Activated T-cell treated with anti-CD3 and anti-CD28 coated beads for 48 hours (primary cell): ENCODE results near the gene ATRX.
"Not testable (repeated sequence)": the region's sequence is repeated elsewhere in the genome, so short reads cannot be mapped to it uniquely, and the experiment has no call there.

Source experiments
- DNase-seq: peaks from one replicate; pipeline ENCODE4 v3.0.0-alpha.2; 2020; ENCODE audit warnings: low read depth

Gene ATRX

DNA sequence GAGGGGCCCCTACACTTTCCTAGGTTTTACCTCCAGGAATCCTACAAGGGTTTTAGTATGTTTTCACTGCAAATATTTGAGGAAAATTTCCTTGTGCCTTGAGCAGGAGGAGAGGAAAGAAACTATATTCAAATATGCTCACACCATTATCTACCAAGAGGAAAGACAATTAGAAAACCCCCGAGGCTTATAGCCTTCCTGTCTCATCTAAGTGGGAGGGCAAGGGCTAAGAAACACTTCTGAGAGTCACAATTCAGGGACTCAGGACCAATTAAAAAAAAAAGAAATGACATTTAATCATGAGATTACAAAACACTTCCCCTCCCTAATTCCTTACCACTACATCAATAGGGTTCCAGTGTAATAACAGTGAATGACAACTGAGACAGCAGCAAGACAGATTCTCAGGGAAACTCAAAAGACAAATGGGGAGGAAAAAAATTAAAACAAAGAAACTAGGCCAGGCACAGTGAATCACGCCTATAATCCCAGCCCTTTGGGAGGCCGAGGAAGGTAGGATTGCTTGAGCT lies 45.6 kb downstream of the ATRX start:
- DNase-seq = no peak

DNA sequence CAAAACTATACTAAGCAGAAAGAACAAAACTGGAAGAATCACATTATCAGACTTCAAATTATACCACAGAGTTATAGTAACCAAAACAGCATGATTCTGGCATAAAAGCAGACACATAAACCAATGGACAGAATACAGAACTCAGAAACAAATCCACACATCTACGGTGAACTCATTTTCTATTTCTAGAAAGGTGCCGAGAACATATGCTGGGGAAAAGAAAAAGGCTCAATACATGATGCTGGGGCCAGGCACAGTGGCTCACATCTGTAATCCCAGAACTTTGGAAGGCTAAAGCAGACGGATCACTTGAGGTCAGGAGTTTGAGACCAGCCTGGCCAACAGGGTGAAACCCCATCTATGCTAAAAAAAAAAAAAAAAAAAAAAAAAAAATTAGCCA lies 52.7 kb downstream of the ATRX start:
- DNase-seq = no peak

DNA sequence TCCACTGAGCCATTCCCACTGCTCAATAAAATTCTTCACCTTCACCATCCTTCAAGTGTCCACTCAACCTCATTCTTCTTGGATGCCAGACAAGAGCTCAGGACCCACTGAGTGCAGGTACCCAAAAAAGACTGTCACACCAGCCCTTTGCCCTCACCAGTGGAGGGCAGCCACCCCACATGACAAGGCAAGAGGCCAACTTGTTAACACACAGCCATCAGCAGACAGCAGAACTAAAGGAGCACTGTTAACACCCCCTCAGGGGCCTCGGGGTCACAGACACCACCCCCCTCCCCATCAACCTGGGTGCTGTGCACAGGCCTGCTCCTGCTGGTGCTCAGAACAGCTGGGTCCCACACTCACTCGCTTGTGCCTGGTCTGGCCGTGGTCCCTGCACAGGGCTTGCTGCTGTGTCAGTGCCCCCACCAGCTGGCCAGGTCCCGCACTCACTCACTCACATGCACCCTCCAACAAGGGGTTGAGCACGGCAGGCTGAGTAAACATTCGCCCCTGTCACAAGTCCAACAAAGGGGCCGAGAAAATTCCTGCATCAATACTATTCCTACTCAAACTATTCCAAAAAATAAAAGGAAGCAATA lies 54.1 kb downstream of the ATRX start:
- no peak for DNase-seq

DNA sequence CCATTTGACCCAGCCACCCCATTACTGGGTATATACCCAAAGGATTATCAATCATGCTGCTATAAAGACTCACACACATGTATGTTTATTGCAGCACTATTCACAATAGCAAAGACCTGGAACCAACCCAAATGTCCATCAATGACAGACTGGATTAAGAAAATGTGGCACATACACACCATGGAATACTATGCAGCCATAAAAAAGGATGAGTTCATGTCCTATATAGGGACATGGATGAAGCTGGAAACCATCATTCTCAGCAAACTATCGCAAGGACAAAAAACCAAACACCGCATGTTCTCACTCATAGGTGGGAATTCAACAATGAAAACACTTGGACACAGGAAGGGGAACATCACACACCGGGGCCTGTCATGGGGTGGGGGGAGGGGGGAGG lies 59.9 kb downstream of the ATRX start:
- not testable (repeated sequence) for DNase-seq

DNA sequence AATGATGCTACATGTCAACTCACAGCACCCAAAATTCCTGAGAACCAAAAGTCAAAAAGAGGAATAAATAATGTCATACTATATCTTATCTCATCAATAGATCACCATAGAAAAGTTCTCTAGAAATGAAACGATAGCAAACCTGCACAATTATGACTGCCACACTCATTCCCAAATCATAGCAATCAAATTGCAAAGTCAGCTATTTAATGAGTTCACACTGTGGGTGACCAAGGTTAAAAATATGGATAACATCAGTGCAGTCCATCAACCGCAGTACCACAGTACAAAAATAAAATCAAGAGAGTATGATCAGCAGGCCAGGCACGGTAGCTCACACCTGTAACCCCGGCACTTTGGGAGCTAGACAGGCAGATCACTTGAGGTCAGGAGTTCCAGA lies 62.3 kb downstream of the ATRX start:
- DNase-seq = no peak

DNA sequence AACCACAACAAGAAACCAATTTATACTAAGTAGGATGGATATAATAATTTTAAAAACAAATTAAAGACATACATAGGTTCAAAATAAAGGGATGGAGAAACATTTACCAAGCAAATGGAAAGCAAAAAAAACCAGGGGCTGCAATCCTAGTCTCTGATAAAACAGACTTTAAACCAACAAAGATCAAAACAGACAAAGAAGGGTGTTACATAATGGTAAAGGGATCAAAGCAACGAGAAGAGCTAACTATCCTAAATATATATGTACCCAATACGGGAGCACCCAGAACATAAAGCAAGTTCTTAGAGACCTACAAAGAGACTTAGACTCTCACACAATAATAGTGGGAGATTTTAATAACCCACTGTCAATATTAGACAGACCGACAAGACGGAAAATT lies 66.6 kb downstream of the ATRX start:
- no peak for DNase-seq

DNA sequence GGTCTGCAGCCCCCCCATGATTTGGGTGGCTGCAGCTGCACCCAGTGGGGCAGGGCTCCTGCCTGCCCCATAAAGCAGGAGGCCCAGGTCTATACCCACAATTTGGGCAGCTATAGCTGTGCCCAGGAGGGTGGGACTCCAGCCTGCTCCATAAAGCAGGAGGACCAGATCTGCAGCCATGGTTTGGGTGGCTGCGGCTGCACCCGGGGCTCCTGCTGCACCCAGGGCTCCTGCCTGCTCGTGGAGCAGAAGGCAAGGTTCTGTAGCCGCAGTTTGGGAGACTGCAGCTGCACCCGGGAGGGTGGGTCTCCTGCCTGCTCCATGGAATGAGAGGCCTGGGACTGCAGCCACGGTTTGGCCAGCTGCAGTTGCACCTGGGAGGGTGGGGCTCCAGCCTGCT lies 81.1 kb downstream of the ATRX start:
- DNase-seq = no peak

DNA sequence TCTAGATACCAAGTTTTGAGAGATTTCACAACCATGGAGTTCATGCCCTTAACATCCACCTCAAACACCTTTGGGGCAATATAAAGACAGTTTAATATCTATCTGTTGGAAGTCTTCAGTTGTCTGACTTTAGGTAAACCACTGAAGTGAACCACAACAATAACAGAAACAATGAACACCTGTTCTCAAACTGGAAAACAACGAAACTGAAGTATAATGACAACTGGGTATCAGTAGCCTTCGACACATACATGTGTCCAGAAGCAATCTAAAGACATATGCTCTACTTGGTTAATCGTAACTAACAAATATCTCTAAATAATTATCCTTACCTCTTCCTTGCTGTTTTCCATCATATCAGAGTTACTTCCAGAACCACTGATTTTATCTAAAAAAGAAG lies 87.8 kb downstream of the ATRX start:
- DNase-seq = no peak

DNA sequence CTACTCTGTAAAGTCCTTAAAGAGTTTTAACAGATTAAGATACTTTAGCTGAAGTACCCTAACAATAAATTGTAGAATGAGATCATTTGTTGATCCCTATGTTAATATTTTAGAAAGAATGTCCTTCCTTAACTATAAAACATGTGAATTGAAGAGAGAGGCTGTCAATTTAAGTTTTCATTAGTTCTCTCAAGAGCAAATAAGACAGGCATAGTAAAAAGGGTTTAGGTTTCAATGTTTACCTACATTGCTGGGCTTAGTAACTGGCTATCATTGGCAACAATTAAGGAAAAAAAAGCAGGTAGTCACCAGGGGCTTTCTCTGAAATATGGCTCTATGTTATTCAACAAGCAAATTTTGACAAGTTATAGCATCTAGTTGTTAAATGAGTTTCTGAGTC lies 91.5 kb downstream of the ATRX start:
- no peak for DNase-seq

DNA sequence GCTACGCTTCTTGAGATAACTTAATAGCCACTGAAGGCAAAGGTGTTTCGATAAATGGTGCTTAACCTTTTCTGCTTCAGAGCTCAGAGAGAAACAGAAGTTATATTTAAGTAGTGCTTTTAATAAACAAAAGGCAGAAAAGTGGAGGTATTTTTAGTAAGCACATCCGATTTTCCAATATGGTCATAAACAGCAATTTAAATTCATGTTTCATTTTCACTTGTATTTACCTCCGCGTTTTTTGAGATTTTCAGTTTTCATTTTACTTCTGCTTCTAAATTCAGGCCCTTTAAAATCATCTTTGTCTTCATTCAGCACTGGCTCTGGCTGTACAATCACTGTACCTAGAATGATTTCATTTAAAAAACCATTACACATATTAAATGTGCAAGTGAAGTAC lies 92.4 kb downstream of the ATRX start:
- no peak for DNase-seq

DNA sequence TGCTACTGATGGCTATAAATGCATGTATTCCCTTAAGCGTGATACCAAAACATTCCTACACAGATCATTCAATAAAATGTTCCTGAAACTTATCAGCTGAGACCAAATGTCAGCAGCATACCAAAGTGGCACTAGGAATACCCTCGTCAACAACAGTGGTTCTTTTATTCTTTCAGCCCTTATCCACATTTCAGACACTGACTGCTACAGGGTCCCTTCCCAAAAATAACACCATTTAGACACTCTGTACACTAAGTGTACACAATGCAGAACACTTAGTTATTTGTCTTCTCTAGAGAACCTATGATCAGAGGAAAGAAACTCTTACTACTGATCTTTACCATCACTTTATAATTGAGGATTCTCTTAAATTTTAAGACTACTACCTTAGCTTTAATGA lies 94.1 kb downstream of the ATRX start:
- no peak for DNase-seq

DNA sequence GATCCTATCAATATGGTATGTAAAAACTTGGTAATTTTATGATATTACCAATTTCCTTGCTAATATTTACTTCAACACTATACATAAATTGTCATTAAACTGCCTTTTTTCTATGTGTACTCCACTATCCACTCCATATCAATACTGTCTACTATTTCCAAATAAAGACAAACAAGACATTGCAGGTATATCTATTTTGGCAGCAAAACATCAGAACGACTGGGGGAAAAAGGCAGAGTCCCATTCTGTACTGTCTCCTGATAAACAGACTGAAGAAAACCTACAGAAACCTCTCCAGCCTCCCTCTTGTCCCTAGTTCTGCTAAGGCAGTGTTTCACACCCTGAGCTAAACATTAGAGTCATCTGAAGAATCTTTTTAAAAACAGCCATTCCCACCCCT lies 96.6 kb downstream of the ATRX start:
- DNase-seq = no peak

DNA sequence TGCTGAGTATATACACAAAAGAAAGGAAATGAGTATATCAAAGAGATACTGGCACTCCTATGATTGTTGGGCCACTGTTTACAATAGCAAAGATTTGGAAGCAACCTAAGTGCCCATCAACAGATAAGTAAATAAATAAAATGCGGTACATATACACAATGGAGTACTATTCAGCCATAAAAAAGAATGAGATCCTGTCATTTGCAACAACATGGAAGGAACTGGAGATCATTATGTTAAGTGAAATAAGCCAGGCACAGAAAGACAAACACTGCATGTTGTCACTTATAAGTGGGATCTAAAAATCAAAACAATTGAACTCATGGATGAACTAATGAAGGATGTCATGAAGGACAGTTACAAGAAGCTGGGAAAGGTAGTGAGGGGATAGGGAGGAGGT lies 100.3 kb downstream of the ATRX start:
- DNase-seq = not testable (repeated sequence)

DNA sequence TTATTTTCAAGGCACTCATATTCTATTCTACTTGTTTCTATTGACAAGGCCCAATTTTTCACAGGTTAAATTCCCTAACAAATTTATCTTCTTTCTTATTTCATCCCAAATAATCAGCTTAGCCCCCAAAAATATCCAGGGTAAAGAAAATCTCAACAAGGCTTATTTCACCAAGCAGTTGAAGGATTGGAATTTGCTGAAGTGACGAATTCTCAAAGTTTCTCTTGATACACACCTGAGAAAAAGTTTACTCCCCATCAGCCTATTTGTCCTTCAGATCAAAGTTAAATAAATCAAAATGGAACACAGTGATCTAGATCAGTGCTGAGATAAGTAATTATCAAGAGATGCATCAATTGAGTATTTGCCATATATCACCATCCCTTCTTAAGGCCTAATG lies 106.9 kb downstream of the ATRX start:
- DNase-seq = no peak

DNA sequence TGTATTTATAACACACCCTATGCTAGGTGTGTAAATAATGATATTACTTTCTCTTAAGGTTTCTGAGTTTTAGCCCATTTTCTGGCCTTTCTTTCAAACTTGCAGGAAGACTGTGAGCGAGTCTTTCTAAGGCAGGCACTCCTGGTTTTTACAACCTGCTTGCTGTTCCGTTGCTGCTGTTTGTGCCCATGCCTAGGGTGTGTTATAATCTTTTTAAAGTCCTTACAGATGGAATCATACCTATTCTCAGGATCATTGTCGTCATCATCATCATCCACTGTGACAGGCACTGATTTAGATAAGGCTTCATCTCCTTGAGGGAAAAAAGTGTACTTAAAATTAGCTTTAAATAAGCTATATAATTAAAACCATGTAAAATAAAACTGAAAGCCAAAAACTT lies 110.0 kb downstream of the ATRX start:
- no peak for DNase-seq

DNA sequence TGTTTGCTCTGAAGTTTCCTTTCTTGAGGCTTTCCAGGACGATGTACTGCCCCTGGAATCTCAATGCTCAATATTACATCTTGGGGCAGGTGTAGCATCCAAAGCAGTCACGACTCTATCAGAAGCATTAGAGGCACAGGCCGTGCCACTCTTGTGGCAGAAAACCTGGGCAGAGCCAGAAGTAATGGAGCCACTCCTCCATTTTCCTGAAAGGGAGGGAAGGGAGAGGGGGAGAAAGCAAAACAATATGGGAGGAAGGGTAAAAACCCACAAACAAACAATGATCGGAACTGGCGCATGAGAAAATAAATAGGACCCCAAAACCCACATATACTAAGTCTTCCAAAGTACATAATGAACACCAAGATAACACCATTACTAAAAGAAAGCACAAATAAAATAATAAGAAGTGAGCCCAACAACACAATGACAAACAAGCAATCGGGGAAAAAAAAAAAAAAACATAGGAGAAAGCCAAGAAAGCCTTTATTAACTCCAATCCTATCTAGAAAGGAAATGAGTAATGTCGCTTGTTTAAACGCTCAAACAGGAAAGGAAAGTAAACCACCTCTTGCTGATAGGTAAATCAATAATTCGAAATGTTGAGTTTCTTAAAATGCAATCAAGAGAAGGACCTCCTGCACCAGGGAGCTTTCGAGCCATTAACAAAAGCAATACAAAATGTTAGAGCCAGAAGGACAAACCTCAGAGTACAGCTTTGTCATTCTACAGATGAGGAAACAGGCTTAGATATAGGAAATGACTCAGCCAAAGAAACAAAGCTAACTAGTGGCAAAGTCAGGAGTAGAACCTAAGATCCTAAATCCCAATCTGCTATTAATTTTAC lies 117.4 kb downstream of the ATRX start:
- no peak for DNase-seq

DNA sequence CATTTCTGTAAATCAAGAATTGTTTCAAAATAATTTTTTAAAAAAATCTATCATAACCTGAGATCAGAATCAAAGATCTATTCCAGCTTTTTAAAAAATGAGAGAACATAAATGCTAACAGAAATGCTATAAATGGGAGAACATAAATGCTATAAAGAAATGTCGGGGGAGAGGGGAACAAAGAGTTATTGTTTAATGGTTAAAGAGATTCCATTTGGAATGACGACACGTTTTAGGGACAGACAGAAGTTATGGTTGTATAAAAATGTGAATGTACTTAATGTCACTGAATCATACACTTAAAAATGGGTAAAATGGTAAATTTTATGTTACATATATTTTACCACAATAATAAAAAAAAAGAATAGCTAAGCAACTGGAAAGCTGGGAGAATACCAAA lies 127.1 kb downstream of the ATRX start:
- no peak for DNase-seq

DNA sequence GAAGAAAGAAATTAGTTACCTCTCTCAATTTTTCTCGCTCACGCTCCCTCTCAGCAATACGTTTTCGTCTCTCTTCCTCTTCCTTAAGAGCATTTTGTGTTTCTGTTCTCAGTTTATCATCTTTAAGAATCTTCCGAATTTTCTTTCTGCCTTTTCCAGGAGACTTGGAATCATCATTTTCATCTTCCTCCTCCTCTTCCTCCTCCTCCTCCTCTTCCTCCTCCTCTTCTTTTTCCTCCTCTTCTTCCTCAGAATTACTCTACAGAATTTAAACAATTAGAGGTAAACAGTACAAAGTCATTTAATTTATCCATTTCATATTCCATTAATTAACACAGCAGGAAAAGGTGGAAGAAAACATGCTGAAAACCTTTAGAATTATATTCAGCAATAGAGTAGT lies 133.9 kb downstream of the ATRX start:
- no peak for DNase-seq

DNA sequence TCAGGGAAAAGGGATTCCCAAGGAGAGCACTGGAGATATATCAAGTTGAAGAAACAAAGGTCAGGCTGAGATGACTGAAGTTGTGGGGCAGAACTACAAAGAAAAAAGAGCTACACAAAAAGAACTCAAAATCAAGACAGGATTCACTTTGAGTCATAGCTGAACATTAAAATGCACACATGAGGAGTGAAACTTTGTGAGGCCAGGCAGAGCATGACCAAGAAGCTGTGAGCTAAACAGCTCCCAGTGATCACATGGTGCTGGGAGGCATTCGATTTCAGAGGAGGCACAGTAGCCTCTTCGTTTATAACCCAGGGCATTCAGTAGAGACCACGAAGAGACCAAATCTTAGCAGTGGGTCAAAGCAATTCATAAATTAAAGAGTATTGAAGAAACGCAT lies 145.3 kb downstream of the ATRX start:
- DNase-seq = no peak

DNA sequence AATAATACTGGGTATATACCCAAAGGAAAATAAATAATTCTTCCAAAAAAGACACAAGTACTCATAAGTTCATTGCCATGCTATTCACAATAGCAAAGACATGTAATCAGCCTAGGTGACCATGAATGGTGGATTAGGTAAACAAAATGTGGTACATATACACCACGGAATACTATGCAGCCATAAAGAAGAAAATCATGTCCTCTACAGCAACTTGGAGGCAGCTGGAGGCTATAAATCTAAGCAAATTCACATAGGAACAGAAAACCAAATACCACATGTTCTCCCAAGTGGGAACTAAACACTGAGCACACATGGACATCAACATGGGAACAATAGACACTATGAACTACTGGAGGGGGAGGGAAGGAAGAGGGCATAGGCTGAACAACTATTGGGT lies 146.2 kb downstream of the ATRX start:
- DNase-seq = no peak

DNA sequence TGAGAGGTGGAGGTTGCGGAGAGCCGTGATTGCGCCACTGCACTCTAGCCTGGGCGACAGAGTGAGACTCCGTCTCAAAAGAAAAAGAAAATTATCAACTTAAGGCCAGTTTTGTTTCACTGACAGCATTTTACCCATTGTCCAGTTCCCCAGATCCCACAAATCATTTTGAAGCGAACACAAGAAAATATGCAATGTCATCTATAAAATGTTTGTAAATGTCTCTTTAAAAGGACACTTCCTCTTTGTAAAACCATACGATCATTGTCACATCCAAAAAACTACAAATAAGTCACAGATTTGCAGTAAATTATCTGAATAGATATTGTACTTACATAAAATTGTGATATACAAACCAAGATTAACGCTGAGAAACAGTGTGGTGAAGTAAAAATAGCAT lies 147.6 kb downstream of the ATRX start:
- DNase-seq = no peak

DNA sequence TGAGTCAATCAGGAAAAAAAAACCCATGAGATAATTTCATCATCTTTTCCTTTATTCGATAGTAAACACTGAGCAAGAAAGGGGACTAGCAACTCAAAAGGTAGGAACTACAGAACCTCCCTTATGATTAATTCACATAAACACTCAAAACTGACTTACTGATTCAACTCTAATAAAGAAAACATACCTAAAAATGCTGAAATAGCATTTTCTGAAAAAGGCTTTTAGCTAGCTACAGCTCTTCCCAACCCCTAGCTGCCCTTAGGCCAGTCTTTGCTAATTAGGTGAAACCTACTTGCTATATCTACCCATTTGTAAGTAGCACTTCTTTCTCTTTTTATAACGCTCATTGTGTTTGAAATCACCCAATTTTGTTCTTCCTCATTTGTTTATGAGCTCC lies 150.6 kb downstream of the ATRX start:
- no peak for DNase-seq

DNA sequence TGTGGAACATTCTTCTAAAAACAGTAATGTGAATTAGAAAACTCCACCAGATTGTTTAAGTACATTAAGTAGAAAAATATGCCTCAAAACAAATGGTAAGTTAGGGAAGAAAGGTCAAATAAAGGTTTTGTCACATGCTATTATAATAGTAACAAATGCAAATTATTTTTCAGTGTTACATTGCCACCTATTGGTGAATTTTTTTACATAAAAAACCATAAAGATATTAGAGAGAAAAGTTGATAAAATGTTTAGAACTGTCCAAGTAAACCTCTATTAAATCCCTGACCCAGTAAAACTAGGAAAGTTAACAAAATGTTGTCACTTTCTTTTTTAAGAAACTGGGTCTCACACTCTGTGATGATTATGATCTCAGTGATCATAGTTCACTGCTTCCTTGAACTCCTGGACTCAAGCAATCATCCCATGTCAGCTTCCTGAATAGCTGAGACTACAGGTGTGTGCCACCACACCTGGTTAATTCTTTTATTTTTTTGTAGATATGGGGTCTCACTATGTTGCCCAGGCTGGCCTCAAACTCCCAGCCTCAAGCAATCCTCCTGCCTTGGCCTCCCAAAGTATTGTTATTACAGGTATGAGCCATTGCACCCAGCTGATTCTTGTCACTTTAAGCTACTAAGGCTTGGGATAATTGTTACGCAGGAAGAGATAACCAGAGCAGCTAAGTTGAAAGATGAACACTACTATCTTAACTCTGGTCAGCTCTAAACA lies 157.6 kb downstream of the ATRX start:
- no peak for DNase-seq
